Activated CD4-positive, alpha-beta memory T cell treated with anti-CD3 and anti-CD28 coated beads, Interleukin-2, amount 10 ng/mL, durations not matched to agents 7 days and 5 days (primary cell): ENCODE measurements around the gene ERC2. TPM values are rescaled to one million over a fixed set of nuclear protein-coding genes. Genes with fewer than 3 reads are reported as not detected.

Experiments
- CTCF ChIA-PET: fragments of 350-600 bp; sonication (Branson Sonifier 250); formaldehyde crosslinking; loops from one replicate; lab custom pipeline; 2021; ENCODE audit warnings: antibody characterized with exemption, inconsistent platforms; lab: Charles Lee
- POLR2A ChIA-PET: fragments of 350-600 bp; sonication (Branson Sonifier 250); formaldehyde crosslinking; loops from one replicate; lab custom pipeline; 2021; ENCODE audit warnings: antibody characterized with exemption; lab: Charles Lee
- DNase-seq: peaks from one replicate; pipeline ENCODE4 v3.0.0-alpha.2; 2020
- H3K27ac Mint-ChIP-seq: one replicate; pipeline ENCODE4 v1.8.0; 2021; ENCODE audit warnings: mild to moderate bottlenecking, mixed read lengths
- H3K27me3 Mint-ChIP-seq: one replicate; pipeline ENCODE4 v1.8.0; 2021; ENCODE audit warnings: mixed read lengths
- H3K36me3 Mint-ChIP-seq: one replicate; pipeline ENCODE4 v1.8.0; 2021; ENCODE audit warnings: low read depth, mixed read lengths
- H3K4me1 Mint-ChIP-seq: one replicate; pipeline ENCODE4 v1.8.0; 2021; ENCODE audit warnings: mixed read lengths
- H3K4me3 Mint-ChIP-seq: one replicate; pipeline ENCODE4 v1.8.0; 2021; ENCODE audit warnings: mild to moderate bottlenecking, mixed read lengths
- H3K9me3 Mint-ChIP-seq: one replicate; pipeline ENCODE4 v1.8.0; 2021; ENCODE audit warnings: mixed read lengths
- total RNA-seq, 2 experiments: library from RNA; stranded (reverse); gene quantifications; one replicate each; pipeline ENCODE4 v1.2.3, GENCODE V29; 2021

ERC2 gene
- total RNA-seq, 2 experiments from 2014 or later, result not detected

DNA sequence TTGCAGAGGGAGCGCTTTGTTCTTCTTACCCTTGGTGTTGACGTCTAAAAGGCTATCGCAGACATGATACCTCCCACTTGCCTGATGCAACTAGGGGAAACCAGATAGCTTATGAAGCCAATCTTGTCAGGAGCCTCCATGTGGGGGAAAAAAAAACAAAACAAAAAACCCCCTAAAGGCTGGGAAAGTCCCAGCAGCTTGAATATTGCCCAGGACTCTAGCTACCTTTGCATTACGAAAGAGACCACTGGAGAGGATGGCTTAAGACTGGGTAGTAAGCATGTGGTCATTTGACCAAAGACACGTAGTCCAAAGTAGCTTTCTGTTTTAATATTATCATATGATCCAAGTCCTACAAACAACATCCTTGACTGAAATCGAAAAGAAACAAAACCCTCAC is 860.4 kb downstream of the ERC2 start:
- Mint-ChIP-seq H3K27ac (no peak overlapping the region), H3K4me3 (no peak overlapping the region), H3K9me3 (no peaks in the 10 kb centered on the region), H3K36me3 (no peaks in the 10 kb centered on the region), H3K4me1 (no peaks in the 10 kb centered on the region), H3K27me3 (no peaks in the 10 kb centered on the region)
- no peak for DNase-seq
- CTCF ChIA-PET, result interaction anchor here (0.6 kb wide), 1 partner anchor 87 kb away, joined by 3 read pairs; no protein-coding TSS in a partner anchor
- POLR2A ChIA-PET, result no interaction called here

DNA sequence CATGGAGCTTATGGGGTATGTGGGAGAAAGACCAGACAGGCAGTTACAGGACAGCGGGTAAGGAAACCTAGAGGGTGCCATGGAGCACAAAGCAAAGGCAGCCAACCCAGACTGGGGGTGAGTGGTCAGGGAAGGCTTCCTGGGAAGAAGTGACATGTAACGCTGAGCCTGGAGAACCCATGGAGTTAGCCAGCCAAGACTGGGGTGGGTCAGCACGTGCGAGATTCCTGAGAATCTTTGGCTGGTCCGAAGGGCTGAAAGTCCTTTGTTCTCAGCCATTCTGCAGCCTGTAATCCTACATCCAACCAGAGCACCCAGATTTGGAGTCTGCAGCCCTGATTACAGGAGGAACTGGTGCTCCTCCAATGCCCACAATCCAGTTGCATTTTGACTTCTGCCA is 861.1 kb downstream of the ERC2 start:
- CTCF ChIA-PET, result no interaction called here
- no peak for DNase-seq
- no peaks in the 10 kb centered on the region for H3K27me3 Mint-ChIP-seq
- H3K4me3 Mint-ChIP-seq, result no peak overlapping the region
- H3K9me3 Mint-ChIP-seq, result no peaks in the 10 kb centered on the region
- H3K36me3 Mint-ChIP-seq, result no peaks in the 10 kb centered on the region
- H3K4me1 Mint-ChIP-seq, result no peaks in the 10 kb centered on the region
- POLR2A ChIA-PET, result no interaction called here
- no peak overlapping the region for H3K27ac Mint-ChIP-seq

DNA sequence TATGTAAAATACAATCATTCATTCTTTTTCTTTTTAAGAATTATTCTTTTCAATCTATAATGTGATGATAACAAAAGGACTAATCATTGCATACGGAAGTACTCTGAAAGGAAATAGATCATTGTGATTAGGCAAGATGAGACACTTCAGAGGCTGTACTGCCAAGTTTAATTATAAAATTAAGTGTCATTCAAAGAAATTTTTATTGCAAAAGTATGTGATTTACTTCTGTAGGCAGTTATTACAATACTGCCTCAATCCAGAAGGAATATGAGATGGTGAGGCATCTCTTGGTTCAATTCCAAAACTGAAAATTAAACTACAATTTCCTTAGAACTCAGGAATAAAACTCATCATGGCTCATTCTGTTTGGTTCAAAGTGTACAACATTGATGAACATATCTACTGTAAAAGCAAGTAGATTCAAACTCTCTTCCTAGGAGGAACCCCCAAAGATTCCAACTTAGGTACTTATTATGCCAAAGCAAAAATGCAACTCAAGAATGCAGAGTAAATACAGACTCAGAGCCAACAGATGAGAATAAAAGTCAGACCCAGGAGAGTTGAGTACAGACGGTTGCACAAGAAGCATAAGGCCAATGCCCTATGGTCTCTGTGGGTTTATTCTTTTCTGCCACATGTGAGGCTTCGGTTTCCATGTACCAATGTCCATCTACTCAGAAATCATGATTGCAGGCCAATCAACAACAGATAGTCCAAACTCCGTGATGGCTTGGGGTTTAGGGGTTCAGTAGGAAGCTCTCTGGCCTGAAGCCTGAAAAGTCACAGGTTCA is 862.6 kb downstream of the ERC2 start:
- no peaks in the 10 kb centered on the region for H3K27me3 Mint-ChIP-seq
- CTCF ChIA-PET, result no interaction called here
- no peaks in the 10 kb centered on the region for H3K4me1 Mint-ChIP-seq
- POLR2A ChIA-PET, result no interaction called here
- no peak overlapping the region for H3K27ac Mint-ChIP-seq
- no peak overlapping the region for H3K4me3 Mint-ChIP-seq
- H3K9me3 Mint-ChIP-seq, result no peaks in the 10 kb centered on the region
- no peak for DNase-seq
- H3K36me3 Mint-ChIP-seq, result no peaks in the 10 kb centered on the region

DNA sequence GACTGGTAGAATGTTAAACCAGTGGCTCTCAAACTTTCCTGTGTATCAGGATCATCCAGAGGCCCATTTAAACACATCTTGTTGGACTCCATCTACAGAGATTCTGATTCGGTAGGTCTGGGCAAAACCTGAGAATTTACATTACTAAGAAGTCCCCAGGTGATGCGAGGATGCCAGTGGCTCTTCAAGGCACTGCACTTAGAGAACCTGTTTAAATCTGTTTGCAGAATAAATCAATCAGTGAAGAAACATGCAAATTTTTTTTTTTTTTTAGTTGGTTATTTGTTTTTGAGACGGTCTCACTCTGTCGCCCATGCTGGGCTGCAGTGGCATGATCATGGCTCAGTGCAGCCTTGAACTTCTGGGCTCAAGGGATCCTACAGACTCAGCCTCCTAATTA is 863.4 kb downstream of the ERC2 start:
- Mint-ChIP-seq H3K4me3 (no peak overlapping the region), H3K36me3 (no peaks in the 10 kb centered on the region), H3K9me3 (no peaks in the 10 kb centered on the region), H3K27me3 (no peaks in the 10 kb centered on the region), H3K4me1 (no peaks in the 10 kb centered on the region), H3K27ac (no peak overlapping the region)
- ChIA-PET CTCF (no interaction called here), POLR2A (no interaction called here)
- DNase-seq, result no peak

DNA sequence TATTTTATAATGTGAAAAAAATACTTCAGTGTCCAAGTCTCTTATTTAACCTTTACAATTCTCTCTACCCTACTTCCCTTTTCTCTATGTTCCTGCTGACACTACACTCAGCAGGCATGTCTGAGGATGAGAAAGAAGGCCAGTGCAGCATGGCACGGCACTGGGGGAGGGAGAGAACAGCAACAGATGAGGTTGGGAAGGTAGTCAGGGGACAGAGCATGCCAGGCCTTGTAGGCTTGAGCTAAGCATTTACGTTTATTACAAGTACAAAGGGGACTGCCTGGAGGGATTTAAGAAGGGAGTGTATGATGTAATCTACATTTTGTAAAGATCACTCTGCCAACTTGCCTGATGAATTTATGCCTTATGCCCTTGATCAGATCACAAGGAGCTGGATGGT is 863.9 kb downstream of the ERC2 start:
- no peak overlapping the region for H3K27ac Mint-ChIP-seq

DNA sequence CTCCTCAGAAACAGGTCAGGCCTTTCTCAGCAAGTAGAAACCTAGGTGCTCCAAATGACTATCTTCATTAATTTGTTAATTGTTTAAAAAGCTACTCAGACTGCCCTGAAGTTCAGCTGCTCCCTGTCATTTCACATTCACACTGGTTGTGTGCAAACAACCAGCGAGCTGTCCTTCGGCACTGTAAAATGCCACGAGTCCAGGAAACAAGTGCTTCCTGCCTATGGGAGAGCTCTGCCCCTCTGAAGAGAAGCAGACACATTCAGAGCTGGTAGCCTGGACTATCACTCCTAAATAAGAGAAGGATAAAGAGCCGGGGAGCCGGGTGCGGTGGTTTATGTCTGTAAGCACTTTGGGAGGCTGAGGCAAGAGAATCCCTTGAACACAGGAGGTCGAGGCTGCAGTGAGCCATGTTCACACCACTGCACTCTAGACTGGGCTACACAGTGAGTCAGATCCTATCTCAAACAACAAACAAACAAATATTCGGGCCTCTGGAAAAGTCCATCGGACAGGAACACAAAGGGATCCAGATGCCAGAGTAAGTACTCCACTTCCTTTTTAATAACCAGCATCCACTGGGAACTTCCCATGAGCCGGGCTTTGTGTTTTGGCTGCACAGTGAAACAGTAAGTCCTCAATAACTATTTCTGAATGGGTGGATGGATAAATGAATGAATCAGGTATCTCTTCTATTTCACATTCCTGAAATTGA is 866.7 kb downstream of the ERC2 start:
- no peak overlapping the region for H3K27ac Mint-ChIP-seq
- H3K4me3 Mint-ChIP-seq, result no peak overlapping the region
- peaks cover 3% of the 10 kb centered on the region for H3K9me3 Mint-ChIP-seq
- no peaks in the 10 kb centered on the region for H3K36me3 Mint-ChIP-seq
- CTCF ChIA-PET, result no interaction called here
- POLR2A ChIA-PET, result no interaction called here
- H3K4me1 Mint-ChIP-seq, result no peaks in the 10 kb centered on the region
- H3K27me3 Mint-ChIP-seq, result no peaks in the 10 kb centered on the region
- DNase-seq, result no peak

More for the DNA sequence above, 863.9 kb downstream of the ERC2 start:
- POLR2A ChIA-PET, result no interaction called here
- CTCF ChIA-PET, result no interaction called here
- no peaks in the 10 kb centered on the region for H3K9me3 Mint-ChIP-seq
- H3K27me3 Mint-ChIP-seq, result no peaks in the 10 kb centered on the region
- no peak for DNase-seq
- no peaks in the 10 kb centered on the region for H3K36me3 Mint-ChIP-seq
- H3K4me1 Mint-ChIP-seq, result no peaks in the 10 kb centered on the region
- H3K4me3 Mint-ChIP-seq, result no peak overlapping the region

DNA sequence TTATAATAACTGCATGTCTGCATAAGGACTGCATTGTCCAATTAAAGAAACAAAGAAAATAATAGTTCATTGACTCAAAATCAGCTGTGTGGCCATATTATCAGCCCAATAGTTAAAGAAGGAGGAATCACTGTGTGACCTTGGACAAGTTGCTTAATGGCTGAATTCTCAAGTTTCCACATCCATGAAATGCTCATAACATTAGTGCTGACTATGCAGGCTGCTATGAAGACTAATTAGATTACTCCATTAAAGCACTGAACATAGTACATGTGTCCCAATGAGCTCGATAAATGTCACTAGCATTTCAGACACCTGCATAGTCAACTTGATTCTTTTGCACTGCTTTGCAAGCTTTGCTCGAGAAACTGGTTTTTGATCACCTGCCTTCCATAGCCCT is 870.0 kb downstream of the ERC2 start:
- DNase-seq, result no peak
- Mint-ChIP-seq H3K36me3 (no peaks in the 10 kb centered on the region), H3K27ac (no peak overlapping the region), H3K9me3 (peaks cover 3% of the 10 kb centered on the region), H3K4me3 (no peak overlapping the region), H3K27me3 (no peaks in the 10 kb centered on the region), H3K4me1 (no peaks in the 10 kb centered on the region)
- ChIA-PET CTCF (no interaction called here), POLR2A (no interaction called here)

DNA sequence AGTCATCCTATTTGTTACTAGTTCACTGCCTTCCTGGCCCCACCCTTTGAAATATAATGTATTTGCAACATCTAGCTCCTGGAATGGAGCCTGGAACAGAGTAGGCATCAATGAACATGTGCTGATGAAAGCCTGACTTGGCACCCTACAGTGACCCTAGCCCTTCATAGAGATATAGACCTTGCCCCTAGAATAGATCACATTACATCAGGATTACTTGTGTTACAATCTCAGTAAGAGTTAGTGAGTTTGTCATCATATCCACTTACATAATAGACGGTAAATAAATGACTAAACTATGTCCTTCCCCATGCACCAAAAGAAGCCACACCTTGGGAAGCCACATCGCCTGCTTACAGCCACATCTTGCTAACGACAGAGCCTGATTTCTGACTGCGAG is 870.6 kb downstream of the ERC2 start:
- Mint-ChIP-seq H3K4me3 (no peak overlapping the region), H3K9me3 (peaks cover 3% of the 10 kb centered on the region), H3K36me3 (no peaks in the 10 kb centered on the region), H3K27ac (no peak overlapping the region), H3K4me1 (no peaks in the 10 kb centered on the region), H3K27me3 (no peaks in the 10 kb centered on the region)
- POLR2A ChIA-PET, result no interaction called here
- CTCF ChIA-PET, result no interaction called here
- DNase-seq, result no peak

DNA sequence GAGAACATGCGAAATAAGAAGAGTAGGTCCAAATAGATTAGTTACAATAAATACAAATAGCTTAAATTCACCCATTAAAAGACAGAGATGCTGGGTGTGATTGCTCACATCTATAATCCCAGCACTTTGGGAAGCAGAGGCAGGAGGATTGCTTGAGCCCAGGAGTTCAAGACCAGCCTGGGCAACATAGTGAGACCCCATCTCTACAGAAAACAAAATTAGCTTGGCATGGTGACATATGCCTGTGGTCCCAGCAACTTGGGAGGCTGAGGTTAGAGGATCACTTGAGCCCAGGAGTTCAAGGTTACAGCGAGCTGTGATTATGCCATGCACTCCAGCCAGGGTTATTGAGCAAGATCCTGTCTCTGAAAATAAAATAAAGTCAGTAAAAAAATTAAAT is 872.1 kb downstream of the ERC2 start:
- no peak for DNase-seq
- Mint-ChIP-seq H3K9me3 (peaks cover 3% of the 10 kb centered on the region), H3K36me3 (no peaks in the 10 kb centered on the region), H3K27me3 (no peaks in the 10 kb centered on the region), H3K27ac (no peak overlapping the region), H3K4me1 (no peaks in the 10 kb centered on the region), H3K4me3 (no peak overlapping the region)
- ChIA-PET POLR2A (no interaction called here), CTCF (no interaction called here)

DNA sequence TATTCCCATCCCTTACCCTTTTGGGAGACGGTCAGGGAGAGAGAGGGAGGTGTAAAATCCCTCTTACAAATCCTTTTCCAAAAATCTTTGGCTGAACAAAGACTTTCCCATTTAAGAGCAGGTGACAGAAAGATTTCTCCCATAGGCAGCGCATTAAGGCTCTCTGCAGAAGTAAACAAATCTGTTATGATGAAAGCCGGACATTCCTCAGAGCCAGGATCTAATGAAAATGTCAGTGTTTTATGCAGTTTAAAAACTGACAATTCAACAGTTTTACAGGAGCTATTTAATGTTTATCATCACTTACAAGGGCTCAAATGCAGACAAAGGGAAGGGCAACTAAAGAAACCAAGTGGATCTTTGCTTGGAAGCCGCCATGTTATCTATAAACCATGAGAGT is 872.8 kb downstream of the ERC2 start:
- CTCF ChIA-PET, result no interaction called here
- Mint-ChIP-seq H3K27ac (no peak overlapping the region), H3K36me3 (no peaks in the 10 kb centered on the region), H3K4me3 (no peak overlapping the region), H3K9me3 (peaks cover 3% of the 10 kb centered on the region), H3K27me3 (no peaks in the 10 kb centered on the region), H3K4me1 (no peaks in the 10 kb centered on the region)
- POLR2A ChIA-PET, result no interaction called here
- no peak for DNase-seq

DNA sequence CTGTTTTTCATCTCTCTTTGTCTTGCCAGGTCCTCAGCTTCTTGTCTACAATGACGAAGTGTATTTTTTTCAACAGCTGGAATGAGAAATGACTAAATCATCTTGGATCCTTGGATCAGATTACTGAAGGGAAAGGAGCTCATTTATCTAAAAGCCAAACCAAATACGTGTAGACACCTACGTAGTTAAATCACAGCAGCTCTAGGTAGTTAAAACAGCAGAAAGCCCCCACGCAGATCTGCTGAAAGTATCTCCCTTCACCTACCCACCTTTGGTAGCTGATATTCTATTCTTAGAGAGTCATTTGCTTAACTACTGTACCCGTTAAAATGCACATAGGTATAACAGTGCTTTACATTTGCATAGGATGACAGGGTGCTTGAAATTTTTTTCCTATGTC is 875.7 kb downstream of the ERC2 start:
- ChIA-PET POLR2A (no interaction called here), CTCF (no interaction called here)
- H3K27me3 Mint-ChIP-seq, result no peaks in the 10 kb centered on the region
- DNase-seq, result no peak
- H3K27ac Mint-ChIP-seq, result no peak overlapping the region
- H3K9me3 Mint-ChIP-seq, result peaks cover under 1% of the 10 kb centered on the region
- H3K4me1 Mint-ChIP-seq, result no peaks in the 10 kb centered on the region
- no peak overlapping the region for H3K4me3 Mint-ChIP-seq
- no peaks in the 10 kb centered on the region for H3K36me3 Mint-ChIP-seq

DNA sequence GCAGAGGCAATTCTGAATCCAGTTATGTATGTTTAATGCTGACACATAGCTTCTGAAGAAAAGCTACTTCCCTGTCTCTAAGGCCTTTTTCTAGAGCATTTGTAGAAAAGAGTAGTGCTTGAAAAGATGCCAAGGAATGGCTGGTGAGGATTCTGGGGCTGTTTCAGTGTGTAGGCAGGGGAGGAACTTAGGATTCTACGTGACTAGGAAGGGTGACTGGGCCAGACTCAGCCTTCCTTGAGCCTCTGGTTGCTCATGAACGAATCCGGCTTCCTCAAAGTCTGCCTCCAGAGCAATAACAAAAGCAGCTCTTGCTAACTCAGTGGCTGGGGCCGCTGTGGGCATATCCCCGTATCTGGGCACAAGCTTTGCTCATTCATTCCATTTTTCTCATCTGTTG is 876.4 kb downstream of the ERC2 start:
- CTCF ChIA-PET, result no interaction called here
- POLR2A ChIA-PET, result no interaction called here

DNA sequence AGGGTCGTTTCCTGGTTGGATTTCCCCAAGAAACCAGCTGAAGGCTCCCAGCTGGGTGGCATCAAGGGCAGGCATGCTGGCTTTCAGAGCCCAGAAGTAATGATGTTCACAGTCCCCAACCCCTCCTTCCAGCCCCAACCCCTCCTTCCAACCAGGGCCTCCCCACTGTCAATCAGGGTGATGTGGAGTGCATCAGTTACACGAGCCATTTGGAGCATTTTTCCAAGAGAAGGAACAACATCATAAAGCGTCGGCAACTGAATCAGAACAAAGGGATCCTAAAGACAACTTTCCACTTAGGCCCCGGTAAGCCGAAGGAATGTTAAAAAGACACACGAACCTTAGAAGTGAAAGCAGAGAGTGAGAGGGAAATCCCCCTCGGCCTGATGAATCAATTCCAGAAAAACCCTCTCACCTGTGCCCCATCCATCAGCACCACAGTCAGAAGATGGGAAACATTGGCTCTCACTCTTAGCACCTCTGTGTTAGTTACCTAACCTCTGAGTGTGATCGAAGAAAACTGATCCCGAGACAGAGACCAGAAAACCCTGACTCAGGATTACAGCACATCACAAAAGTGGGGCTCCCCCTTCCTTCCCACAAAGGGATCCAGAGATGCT is 880.0 kb downstream of the ERC2 start:
- no peaks in the 10 kb centered on the region for H3K27me3 Mint-ChIP-seq
- H3K4me3 Mint-ChIP-seq, result no peak overlapping the region
- DNase-seq, result no peak

More for the DNA sequence above, 876.4 kb downstream of the ERC2 start:
- Mint-ChIP-seq H3K27ac (no peak overlapping the region), H3K4me3 (no peak overlapping the region), H3K9me3 (no peaks in the 10 kb centered on the region), H3K36me3 (no peaks in the 10 kb centered on the region), H3K27me3 (no peaks in the 10 kb centered on the region), H3K4me1 (no peaks in the 10 kb centered on the region)
- no peak for DNase-seq

More for the DNA sequence above, 880.0 kb downstream of the ERC2 start:
- H3K36me3 Mint-ChIP-seq, result no peaks in the 10 kb centered on the region
- no peaks in the 10 kb centered on the region for H3K4me1 Mint-ChIP-seq
- ChIA-PET CTCF (no interaction called here), POLR2A (no interaction called here)
- no peak overlapping the region for H3K27ac Mint-ChIP-seq
- no peaks in the 10 kb centered on the region for H3K9me3 Mint-ChIP-seq
